BE2C (cell line): ENCODE data around the gene HSDL1.

Experiments used
- DNase-seq: peaks from one replicate; pipeline ENCODE4 v3.0.0-alpha.2; 2020
- H3K27me3 ChIP-seq: fragments of 250-450 bp; sonication (Bioruptor Pico); 2 replicates; pipeline ENCODE4 v1.5.1; 2020; ENCODE audit warnings: mild to moderate bottlenecking
- H3K36me3 ChIP-seq: fragments of 250-450 bp; sonication (Bioruptor Pico); 2 replicates; pipeline ENCODE4 v1.5.1; 2020; ENCODE audit warnings: mild to moderate bottlenecking
- H3K4me1 ChIP-seq: fragments of 250-450 bp; sonication (Bioruptor Pico); 2 replicates; pipeline ENCODE4 v1.5.1; 2020
- H3K4me3 ChIP-seq: 2 replicates; pipeline ENCODE4 v1.5.1; 2011; ENCODE audit warnings: low read depth, low read length
- H3K9me3 ChIP-seq: fragments of 250-450 bp; sonication (Bioruptor Pico); 2 replicates; pipeline ENCODE4 v1.5.1; 2020
- TF ChIP-seq, protein P1 (sequence below): IDR thresholded peaks from 2 replicates; pipeline ENCODE4 v1.5.1; 2012; ENCODE audit warnings: mild to moderate bottlenecking, low read depth, low read length

Gene HSDL1

DNA sequence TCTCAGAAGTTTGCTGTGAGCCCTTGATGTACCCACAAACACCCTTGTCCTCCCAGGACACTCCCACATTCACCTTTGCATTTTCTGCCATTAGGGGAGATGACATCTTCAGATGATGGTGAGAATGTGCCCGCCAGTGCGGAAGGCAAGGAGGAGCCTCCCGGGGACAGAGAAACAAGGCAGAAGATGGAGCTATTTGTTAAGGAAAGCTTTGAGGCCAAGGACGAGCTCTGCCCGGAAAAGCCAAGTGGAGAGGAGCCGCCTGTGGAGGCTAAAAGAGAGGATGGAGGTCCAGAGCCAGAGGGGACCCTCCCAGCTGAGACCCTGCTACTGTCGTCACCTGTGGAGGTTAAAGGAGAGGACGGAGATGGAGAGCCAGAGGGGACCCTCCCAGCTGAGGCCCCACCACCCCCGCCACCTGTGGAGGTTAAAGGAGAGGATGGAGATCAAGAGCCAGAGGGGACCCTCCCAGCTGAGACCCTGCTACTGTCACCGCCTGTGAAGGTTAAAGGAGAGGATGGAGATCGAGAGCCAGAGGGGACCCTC lies 24.9 kb upstream of the HSDL1 start:
- Histone ChIP-seq H3K27me3 (peaks cover 27% of the 10 kb centered on the region), H3K9me3 (no peaks in the 10 kb centered on the region), H3K36me3 (no peaks in the 10 kb centered on the region), H3K4me1 (no peaks in the 10 kb centered on the region), H3K4me3 (no peak overlapping the region)
- TF ChIP-seq, protein P1, sequence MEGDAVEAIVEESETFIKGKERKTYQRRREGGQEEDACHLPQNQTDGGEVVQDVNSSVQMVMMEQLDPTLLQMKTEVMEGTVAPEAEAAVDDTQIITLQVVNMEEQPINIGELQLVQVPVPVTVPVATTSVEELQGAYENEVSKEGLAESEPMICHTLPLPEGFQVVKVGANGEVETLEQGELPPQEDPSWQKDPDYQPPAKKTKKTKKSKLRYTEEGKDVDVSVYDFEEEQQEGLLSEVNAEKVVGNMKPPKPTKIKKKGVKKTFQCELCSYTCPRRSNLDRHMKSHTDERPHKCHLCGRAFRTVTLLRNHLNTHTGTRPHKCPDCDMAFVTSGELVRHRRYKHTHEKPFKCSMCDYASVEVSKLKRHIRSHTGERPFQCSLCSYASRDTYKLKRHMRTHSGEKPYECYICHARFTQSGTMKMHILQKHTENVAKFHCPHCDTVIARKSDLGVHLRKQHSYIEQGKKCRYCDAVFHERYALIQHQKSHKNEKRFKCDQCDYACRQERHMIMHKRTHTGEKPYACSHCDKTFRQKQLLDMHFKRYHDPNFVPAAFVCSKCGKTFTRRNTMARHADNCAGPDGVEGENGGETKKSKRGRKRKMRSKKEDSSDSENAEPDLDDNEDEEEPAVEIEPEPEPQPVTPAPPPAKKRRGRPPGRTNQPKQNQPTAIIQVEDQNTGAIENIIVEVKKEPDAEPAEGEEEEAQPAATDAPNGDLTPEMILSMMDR = no peak
- DNase-seq = no peak

DNA sequence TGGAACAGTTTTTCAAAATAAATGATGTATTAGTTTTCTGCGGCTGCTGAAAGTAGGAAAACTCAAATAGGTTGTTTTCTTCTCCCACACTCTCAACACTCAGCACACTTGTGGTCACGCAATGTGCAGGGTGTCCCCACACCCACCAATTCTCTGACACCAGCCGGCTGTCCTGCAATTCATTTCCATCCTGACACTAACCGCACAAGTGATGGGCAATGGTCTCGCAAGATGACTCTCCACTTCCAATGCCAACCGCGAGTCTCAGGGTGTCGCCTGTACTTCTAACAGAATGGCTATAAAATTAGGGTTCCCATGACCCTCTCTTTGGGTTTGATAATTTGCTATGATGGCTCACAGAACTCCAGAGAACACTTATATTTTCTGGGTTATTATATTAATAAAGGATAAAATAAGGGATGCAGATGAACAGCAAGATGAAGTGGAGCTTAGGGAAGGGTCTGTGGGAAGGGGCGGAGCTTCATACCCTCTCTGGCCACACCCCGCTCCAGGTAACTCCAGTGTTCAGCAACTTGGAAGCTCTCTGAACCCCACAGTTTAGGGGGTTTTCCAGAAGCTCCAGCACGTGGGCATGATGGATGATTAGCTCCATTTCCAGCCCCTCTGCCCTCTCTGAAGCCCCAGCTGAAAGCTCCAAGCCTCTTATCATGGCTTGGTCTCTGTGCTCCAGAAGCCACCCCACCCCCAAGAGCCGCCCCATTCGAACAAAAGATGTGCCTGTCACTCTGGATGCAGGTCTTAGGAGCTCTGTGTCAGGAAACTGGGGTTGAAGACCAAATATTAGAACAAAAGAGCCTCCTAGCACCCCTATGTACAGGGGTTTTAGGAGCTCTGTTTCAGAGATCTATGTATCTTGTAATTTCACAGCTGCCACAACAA lies 22.1 kb upstream of the HSDL1 start:
- Histone ChIP-seq H3K27me3 (peaks cover 42% of the 10 kb centered on the region), H3K9me3 (no peaks in the 10 kb centered on the region), H3K4me1 (no peaks in the 10 kb centered on the region), H3K4me3 (no peak overlapping the region), H3K36me3 (no peaks in the 10 kb centered on the region)
- TF ChIP-seq, protein P1 = no peak
- DNase-seq = no peak

DNA sequence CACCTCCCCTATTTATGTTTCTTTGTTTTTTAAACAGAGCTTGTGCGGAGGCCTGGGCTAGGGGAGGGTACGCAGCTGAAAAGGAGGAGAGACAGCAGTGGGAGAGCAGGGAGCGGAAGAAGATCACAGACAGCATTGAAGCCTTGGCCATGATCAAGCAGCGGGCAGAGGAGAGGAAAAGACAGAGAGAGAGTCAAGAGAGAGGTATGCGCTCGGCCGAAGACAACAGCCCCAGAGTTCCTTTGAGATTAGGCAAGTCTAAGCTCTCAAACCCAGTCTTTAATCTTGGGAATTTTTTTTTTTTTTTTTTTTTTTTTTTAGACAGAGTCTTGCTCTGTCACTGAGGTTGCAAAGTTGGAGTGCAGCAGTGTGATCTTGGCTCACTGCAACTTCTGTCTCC lies 20.8 kb upstream of the HSDL1 start:
- DNase-seq = no peak
- H3K27me3 ChIP-seq = peaks cover 53% of the 10 kb centered on the region
- no peaks in the 10 kb centered on the region for H3K4me1 ChIP-seq
- H3K4me3 ChIP-seq = no peak overlapping the region
- TF ChIP-seq, protein P1 = no peak
- H3K36me3 ChIP-seq = no peaks in the 10 kb centered on the region
- H3K9me3 ChIP-seq = no peaks in the 10 kb centered on the region

DNA sequence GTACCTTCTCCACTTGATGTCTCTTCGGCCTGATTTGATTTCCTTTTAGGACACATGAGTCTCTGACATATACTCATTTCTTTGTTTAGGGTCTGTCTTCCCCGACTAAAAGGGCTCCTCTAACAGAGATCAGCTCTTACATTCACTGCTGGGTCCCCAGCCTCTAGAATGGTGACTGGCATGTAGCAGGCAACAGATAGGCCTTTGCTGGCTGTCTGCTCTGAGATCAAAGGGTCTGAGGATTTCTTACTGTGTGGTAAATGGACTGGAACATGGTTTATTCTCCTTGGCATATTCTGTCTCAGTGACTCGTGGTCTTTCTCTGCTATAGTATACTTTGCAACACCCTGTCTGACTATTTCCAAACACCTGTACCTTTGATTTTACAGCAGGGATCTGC lies 16.8 kb upstream of the HSDL1 start:
- no peaks in the 10 kb centered on the region for H3K36me3 ChIP-seq
- H3K27me3 ChIP-seq = peaks cover 85% of the 10 kb centered on the region
- H3K4me3 ChIP-seq = no peak overlapping the region
- TF ChIP-seq, protein P1 = no peak
- no peaks in the 10 kb centered on the region for H3K9me3 ChIP-seq
- H3K4me1 ChIP-seq = no peaks in the 10 kb centered on the region
- no peak for DNase-seq

DNA sequence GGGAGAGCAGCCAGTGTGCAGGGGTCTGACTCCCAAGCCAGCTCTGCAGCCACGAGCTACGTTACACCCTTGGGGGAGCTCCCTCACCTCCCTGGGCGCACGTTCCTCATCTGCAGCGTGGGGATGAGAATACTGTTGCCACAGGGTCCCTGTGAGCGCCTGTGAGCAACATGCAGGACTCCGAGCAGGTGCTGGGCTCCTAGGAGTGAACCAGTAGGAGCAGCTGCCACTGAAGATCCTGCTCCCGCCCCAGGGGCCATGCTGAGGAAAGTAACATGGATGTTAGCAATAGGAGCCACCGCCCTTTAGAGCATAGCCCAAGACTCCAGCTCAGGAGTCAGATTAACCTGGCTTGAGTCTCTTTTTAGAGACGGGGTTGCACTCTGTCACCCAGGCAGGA lies 16.1 kb upstream of the HSDL1 start:
- H3K36me3 ChIP-seq = no peaks in the 10 kb centered on the region
- no peak overlapping the region for H3K4me3 ChIP-seq
- TF ChIP-seq, protein P1 = no peak
- DNase-seq = no peak
- H3K9me3 ChIP-seq = no peaks in the 10 kb centered on the region
- no peaks in the 10 kb centered on the region for H3K4me1 ChIP-seq
- H3K27me3 ChIP-seq = peaks cover 84% of the 10 kb centered on the region

DNA sequence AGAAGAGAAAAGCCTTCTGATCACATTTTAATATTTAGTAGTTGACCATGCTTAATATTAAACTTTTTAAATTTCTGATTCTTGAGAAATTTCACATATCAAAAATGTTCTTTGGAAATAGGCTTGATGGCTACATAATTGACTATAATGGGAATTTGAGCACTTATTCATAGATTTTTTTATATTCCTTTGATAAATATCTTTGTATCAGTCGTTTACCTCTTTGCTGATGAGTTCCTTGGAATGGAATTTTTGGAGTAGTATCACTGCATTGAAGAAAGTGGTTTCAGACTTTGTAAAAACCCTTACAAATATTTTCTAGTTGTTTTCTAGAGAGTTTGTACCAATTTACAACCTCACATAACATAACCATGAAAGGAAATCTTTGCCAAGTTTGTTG lies 14.8 kb upstream of the HSDL1 start:
- peaks cover 74% of the 10 kb centered on the region for H3K27me3 ChIP-seq
- DNase-seq = no peak
- TF ChIP-seq, protein P1 = no peak
- no peaks in the 10 kb centered on the region for H3K9me3 ChIP-seq
- H3K36me3 ChIP-seq = no peaks in the 10 kb centered on the region
- H3K4me3 ChIP-seq = no peak overlapping the region
- H3K4me1 ChIP-seq = no peaks in the 10 kb centered on the region
